ENCODE data around the gene DDT.
"Not testable (repeated sequence)": the region's sequence is repeated elsewhere in the genome, so short reads cannot be mapped to it uniquely, and the experiment has no call there.

The DDT gene

GRCh38 chr22:23952794-23953405 is 21.3 kb downstream of the DDT start:
- DNase-seq (ENCODE audit: low read depth) = not testable (repeated sequence)

GRCh38 chr22:23951383-23951782 is 22.9 kb downstream of the DDT start:
- DNase-seq (ENCODE audit: low read depth) = not testable (repeated sequence)

DNA sequence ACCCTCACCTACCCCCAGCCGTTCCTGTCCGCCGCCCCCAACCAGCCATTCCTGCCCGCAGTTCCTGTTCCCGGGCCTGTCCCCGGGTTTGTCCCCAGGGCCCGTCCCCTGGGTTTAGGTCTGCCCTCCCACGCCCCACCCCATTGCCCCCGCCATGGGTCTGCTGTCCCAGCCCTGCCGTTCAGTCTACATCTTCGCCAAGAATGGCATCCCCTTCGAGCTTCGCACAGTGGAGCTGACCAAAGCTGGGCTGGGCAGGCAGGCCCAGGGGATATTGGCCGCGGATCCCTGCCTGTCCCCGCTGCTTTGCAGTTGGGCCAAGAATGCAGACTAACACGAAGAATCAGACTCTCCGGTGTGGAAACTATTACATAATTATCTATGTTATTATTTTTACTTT is 24.5 kb downstream of the DDT start:
- not testable (repeated sequence) for DNase-seq (ENCODE audit: low read depth)

DNA sequence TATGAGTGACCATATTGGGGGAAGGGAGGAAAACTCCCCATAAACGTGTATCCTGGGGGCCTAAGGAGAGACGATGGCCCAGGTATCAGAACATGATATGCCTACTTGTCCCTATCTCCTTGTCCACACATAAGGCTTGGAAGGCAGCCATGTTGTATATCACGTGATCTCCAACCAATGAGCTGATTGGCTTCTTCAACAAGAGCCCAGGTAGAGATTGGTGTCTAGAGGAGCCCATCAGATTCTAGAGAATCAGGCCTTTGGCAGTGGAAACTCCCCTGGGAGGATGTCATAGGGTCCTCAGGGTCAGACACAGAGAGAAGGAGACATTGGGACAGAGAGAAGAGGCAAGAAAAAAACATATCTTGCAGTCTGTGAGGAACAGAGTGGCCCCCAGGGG is 26.9 kb downstream of the DDT start:
- DNase-seq (ENCODE audit: low read depth) = not testable (repeated sequence)

DNA sequence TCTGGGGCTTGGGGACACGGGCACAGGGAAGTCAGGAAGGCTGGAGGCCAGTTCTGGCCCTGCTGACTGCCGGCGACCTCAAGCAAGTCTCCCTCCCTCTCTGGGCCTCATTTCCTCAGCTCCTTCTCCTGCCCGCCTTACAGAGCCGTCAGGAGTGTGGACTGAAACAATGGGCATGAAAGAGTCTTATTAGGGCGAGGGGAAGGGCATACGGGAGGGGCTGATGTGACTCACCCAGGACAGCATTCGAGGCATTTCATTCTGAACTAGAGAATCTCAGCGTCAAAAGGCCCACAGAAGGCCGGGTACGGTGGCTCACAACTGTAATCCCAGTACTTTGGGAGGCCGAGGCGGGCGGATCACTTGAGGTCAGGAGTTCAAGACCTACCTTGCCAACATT is 34.1 kb downstream of the DDT start:
- DNase-seq (ENCODE audit: low read depth) = not testable (repeated sequence)

DNA sequence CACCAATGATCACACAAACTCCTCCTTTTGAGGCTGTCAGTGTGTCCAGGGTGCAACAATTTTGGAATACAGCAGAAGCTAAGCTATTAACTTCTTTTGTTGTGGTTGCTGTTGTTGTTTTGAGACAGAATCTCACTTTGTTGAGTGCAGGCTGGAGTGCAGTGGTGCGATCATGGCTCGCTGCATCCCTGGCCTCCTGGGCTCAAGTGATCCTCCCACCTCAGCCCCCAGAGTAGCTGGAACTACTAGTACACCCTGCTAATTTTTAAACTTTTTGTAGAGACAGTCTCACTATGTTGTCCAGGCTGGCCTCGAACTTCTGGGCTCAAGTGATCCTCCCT is 35.3 kb downstream of the DDT start:
- no peak for DNase-seq (ENCODE audit: low read depth)

GRCh38 chr22:23938328-23939016 is 35.8 kb downstream of the DDT start:
- no peak for DNase-seq (ENCODE audit: low read depth)

DNA sequence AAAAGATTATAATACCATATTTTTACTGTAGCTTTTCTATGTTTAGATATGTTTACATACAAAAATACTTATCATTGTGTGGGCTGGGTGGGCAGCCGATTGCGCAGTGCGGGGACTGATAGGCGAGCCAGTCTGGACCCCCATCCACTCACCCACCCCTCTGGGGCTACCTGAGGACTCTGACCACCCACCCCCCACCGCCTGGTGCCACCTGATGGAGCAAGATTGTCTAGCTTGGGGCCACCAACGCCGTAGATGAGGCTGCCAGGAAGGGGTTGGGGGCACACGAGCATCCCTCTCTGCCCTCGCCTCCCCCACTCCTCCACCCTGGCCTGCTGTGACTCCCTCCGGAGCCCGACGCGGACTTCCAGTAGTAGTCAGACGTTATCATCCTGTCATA is 47.7 kb downstream of the DDT start:
- DNase-seq (ENCODE audit: low read depth) = no peak

GRCh38 chr22:23925020-23925606 is 49.1 kb downstream of the DDT start:
- DNase-seq (ENCODE audit: low read depth) = no peak

DNA sequence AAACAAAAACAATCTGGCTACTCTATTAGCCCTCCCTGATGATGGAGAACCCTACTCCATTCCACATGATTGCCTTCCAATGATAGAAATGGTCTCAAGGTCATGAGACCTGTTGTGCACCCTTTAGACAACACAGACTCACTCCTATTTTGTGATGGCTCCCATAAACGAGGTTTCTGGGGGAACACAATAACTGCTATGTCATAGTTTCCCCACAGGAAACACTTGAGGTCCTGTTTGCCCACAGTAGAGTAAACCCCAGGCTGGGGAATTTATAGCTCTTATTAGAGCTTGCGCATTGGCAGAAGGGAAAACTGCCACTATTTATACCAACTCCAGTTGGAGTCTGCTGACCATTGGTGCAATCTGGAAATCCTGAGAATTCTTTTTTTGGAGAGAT is 51.3 kb downstream of the DDT start:
- no peak for DNase-seq (ENCODE audit: low read depth)

- DNase-seq (ENCODE audit: low read depth) = not testable (repeated sequence)
These were observed 52.5 kb downstream of the DDT start for GRCh38 chr22:23921586-23922201.

All from stimulated activated CD8-positive, alpha-beta memory T cell treated with anti-CD3 and anti-CD28 coated beads, Interleukin-15, amount 100 ng/mL, for 1 hour (primary cell).